Effector CD8-positive, alpha-beta T cell (primary cell): ENCODE data around the gene TAGLN3.

Experiments used
- DNase-seq: peaks from one replicate; lab custom pipeline; 2025; lab: John Stamatoyannopoulos, UW

Gene TAGLN3

DNA sequence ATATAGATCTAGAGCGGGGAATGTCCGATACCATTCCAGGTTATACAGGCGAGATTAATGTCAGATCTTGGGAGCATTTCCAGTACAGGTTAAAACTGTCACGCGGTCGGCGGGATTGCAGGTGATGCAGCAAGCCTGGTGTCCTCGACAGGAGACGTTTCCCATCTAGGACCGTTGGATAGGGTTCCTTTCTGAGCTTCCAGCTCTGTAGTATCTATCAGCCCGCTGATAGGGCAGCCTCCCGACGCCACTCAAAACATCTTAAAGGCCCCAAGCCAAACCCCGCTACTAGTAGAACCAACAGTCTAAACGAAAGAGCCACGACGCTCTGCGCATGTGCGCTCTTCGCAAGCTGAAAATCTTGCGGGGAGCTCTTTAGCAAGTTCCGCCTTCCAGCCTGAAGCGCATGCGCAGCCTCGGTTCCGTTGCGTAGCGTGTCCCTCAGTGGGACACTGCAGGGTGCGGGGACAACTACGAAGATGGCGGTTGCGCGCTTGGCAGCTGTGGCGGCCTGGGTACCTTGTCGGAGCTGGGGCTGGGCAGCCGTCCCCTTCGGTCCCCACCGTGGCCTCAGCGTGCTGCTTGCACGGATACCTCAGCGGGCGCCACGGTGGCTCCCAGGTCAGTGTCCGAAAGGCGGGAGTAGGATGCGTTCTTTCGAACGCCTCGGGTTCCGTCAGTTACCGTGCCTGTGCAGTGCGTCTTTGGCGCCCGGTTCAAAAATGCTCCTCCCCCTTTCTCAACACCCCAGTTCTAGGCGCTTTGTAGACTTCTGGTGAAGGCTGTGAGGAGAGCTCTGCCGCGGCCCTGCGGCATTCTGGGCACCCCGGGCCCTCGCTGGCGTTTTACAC is 19.9 kb upstream of the TAGLN3 start, which contains the start of gene ABHD10:
ABHD10 (plus strand) TSS at position 444 of the 851 bp plus-strand sequence; CDS start at position 480, 36 bp downstream.
- peak; percentile 95 for DNase-seq

- DNase-seq = no peak
These were observed 19.2 kb upstream of the TAGLN3 start for GRCh38 chr3:111979434-111980038.

- DNase-seq = no peak
These were observed 17.8 kb upstream of the TAGLN3 start for GRCh38 chr3:111980716-111981456.

- DNase-seq = no peak
These were observed 17.3 kb upstream of the TAGLN3 start for GRCh38 chr3:111981457-111981763.

DNA sequence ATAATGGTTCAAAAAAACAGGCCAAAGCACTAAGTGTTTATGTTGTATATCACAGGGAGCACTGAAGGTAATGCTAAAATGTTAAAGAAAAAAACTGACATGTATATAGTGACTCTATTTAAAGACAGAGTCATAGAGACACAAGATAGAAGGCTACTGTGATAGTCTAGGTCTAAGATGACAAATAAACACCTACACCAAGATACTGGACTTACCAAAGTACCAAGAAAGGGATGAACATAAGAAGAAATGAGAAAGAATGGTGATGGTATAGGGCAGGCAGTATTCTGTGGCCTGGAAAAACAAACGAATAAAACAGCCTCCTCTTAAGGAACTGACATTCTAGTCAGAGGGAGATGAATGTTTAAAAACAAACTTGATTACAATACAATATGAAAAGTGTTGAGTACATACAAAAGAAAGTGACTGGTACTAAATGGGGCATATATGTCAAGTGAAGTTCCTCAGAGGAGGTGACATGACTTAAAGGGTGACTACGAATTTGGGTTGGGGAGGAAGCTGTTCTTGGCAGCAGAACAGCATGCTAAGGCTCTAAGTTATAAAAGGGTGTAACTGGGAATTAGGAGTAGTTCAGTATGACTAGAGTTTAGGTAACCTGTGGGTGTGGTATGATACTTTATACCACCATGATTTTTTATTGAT is 14.0 kb upstream of the TAGLN3 start:
- no peak for DNase-seq

DNA sequence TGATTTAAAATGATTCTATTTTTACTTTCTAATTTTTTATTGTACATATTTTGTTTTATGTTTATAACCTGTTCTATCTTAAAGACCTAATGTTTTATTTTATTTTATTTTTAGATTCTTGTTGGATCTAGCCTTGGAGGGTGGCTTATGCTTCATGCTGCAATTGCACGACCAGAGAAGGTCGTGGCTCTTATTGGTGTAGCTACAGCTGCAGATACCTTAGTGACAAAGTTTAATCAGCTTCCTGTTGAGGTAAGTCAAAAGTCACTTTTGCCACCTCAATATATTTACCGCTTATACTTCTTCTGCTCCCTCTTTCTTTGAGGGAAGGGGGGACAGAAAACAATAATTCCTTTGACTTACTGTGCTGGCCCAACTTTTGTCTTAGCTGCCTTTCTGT is 11.9 kb upstream of the TAGLN3 start:
- no peak for DNase-seq

GRCh38 chr3:111989061-111989678 is 9.6 kb upstream of the TAGLN3 start:
- DNase-seq = no peak

GRCh38 chr3:111993038-111993437 is 5.7 kb upstream of the TAGLN3 start:
- DNase-seq = no peak

DNA sequence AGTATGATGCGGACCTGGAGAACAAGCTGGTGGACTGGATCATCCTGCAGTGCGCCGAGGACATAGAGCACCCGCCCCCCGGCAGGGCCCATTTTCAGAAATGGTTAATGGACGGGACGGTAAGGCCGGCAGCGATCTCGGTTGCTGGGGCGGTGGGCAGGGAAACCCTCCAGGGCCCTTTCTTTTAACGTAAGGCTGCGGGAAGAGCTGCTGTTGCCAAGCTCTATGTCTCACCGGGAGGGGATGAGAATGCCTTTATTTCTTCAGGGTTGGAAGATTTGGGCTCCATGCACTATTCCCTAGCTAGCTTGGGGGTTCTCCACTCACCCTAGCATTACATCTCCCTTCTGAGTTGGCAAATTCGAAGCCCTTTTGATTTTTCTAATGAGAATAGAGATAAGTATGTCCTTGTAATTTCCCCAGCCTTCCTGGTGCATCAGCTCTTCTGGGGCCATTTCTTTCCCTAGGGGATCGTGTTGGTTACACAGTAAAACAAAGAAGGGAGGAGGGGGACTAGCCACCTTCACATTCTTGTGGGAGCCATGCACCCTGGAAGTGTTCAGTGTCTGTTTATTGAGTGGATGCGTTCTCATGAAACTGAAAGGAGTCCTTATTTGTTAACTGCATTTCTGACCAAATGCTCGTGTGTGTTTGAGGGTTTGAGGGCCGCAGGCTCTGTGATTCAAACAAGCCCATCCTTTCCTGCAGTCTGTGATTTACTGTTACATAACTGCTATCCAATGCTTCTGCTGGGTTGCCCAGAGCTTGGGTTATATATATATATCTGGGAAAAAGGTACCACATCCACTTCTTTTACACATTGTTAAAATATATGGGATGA is 982 bp downstream of the TAGLN3 start:
- DNase-seq = no peak

DNA sequence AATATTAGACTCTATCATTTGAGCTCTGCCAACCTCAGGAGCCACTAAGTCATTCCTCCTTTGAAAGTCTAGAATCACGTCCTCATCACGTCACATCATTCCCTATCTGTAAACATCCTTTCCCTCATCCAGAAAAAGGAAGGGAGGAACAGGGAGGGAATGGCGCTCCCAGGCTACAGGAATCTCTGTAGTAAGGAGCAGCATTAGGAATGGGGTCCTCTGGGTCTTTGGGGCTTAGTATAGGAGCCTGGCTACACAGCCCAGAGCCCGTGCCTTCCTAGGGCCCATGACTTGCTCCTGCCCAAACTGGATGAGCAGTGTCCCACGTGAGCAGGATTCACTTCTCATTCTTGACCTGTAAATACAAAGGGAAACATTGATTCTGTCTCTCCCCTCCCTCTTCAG is 1.6 kb downstream of the TAGLN3 start:
- no peak for DNase-seq

DNA sequence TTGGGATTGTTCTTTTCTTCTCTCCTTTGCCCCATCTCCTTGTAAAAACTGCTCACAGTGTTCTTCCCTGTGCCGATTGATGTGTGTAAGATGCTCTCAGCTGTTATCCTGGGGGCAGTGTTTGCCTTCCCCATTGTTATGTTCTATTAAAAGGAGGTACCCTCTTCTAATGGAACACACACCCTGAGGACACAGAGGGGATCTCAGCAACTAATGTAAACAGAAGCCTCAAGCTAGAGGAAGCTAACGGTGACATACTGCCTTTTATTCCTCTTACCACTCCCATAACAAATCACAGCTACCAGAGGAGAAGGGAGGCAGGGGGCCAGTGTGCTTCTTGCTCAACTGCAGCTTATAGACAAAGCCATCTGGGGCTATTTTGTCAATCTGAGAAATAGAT is 2.2 kb downstream of the TAGLN3 start:
- DNase-seq = no peak

DNA sequence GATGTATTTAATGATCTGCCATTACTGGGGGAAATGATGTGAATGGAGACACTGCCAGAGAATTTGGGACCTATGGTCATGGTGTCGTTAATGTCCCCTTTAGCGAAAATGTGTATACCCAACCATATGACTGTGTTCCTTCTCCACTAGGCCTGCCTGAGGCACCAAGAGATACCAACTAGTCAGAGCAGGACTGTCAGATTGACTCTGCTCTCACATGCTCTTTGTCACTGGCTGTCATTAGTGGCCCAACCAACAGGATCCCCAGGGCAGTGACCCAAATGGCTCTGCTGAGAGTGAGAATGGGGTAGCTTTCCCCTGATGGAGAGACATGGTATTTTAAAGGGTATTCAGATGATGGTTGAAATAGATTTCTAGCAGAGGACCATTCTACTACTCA is 2.8 kb downstream of the TAGLN3 start:
- no peak for DNase-seq

- DNase-seq = no peak
These were observed 3.6 kb downstream of the TAGLN3 start for GRCh38 chr3:112002096-112002971.

- no peak for DNase-seq
These were observed 4.8 kb downstream of the TAGLN3 start for GRCh38 chr3:112003321-112004080.

- DNase-seq = no peak
These were observed 5.5 kb downstream of the TAGLN3 start for GRCh38 chr3:112004187-112004586.

GRCh38 chr3:112004669-112005068 is 5.9 kb downstream of the TAGLN3 start:
- DNase-seq = no peak

DNA sequence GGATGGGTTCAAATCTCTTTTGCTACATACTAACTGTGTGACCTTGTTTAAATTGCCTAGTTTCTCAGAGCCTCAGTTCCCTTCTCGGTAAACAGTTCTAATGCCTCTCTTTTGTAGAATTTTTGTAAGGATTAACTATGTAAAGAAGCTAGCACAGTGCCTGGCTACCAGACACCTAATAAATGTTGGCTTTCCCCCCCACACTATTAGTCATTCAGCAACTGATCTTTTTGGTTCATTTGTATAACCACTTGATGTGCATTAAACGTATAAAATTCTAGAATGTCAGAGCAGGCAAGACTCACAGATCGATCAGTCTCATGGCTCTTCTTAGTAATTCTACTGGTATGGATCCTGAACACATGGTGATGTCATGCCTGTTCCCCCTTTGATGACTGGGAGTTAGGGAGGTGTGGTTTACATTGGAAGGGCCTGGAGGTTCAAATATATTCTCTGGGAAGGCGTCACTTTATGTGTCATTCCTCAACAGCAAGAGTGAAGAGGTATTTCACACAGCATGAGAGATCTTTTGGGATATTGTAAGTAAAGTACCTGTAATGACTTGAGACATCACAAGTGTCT is 6.5 kb downstream of the TAGLN3 start:
- no peak for DNase-seq

DNA sequence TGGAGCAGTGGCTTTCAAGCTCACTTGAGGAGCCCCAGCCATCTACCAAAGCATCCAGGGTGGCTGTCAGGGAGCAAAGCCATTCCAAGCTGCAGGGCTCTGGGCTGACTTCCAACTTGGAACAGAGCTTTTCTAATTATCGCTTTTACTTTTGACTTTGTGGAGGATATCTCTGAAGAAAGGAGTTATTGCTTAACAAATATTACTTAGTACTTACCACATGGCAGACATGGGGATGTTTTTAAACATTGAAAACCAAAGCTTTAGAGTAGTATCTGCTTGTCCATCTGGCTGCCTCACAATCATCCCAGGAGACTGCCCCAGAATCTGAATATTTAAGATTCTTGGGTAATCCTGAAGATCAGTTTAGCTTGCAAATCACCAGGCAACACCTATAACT is 8.9 kb downstream of the TAGLN3 start:
- no peak for DNase-seq

- DNase-seq = no peak
These were observed 10.9 kb downstream of the TAGLN3 start for GRCh38 chr3:112009670-112010069.
